ENCODE measurements around the gene ADAMTS12.

Gene ADAMTS12

DNA sequence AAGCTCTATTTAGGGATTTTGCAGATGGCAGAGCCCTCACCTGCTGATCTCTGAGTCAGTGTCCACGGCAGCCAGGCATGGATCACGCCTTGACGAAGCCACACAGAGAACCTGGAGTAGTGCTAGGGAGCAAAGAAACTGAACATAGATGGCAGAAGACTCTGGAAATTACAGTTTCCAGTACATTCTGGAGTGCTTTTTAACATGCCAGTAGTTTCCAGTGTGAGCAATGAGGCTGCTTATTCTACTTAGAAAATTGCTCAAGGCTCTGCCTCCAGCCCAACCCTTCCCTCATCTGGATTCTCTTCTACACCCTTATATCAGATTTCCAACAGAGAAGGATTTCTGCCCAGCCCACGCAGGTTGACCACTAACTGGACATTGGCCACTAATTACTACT, 203.3 kb downstream of the ADAMTS12 start:
- Histone ChIP-seq H3K4me1 (no peaks in the 10 kb centered on the region), H3K27me3 (no peaks in the 10 kb centered on the region), H3K4me3 (no peak overlapping the region), H3K9me3 (peaks cover 0 to 8% (median 0%) of the 10 kb centered on the region in 3 donors), H3K36me3 (no peaks in the 10 kb centered on the region), H3K27ac (no peak overlapping the region)
- TF ChIP-seq, protein P1, sequence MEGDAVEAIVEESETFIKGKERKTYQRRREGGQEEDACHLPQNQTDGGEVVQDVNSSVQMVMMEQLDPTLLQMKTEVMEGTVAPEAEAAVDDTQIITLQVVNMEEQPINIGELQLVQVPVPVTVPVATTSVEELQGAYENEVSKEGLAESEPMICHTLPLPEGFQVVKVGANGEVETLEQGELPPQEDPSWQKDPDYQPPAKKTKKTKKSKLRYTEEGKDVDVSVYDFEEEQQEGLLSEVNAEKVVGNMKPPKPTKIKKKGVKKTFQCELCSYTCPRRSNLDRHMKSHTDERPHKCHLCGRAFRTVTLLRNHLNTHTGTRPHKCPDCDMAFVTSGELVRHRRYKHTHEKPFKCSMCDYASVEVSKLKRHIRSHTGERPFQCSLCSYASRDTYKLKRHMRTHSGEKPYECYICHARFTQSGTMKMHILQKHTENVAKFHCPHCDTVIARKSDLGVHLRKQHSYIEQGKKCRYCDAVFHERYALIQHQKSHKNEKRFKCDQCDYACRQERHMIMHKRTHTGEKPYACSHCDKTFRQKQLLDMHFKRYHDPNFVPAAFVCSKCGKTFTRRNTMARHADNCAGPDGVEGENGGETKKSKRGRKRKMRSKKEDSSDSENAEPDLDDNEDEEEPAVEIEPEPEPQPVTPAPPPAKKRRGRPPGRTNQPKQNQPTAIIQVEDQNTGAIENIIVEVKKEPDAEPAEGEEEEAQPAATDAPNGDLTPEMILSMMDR (IDR thresholded peaks at IDR 0.05) = no peak
- DNase-seq = no peak
- intact Hi-C loops (cut with DNase I; ENCODE audit: low total_unique reads) = no loop called here

DNA sequence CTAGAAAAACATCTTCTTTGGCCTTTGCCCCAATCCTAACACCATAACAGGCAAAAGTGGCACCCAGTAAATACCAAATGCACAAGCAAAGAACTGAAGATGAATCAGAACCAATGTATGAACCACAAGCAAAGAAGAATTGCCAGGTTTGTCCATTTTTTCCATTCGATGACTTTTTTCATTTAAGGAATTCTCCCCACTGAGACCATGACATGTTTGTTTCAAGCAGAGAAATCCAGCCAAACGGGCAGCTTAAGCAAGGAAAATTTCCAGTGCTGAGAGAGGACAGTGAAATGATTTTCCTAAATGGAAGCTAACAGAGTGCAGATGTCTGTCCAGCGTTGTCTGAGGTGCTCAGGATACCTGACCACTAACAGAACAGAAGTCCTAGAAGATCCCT, 203.7 kb downstream of the ADAMTS12 start:
- Histone ChIP-seq H3K9me3 (peaks cover 0 to 5% (median 0%) of the 10 kb centered on the region in 3 donors), H3K36me3 (no peaks in the 10 kb centered on the region), H3K27ac (no peak overlapping the region), H3K4me1 (no peaks in the 10 kb centered on the region), H3K4me3 (no peak overlapping the region), H3K27me3 (no peaks in the 10 kb centered on the region)
- TF ChIP-seq, protein P1 (IDR thresholded peaks at IDR 0.05) = no peak
- DNase-seq = no peak
- intact Hi-C loops (cut with DNase I; ENCODE audit: low total_unique reads) = no loop called here

DNA sequence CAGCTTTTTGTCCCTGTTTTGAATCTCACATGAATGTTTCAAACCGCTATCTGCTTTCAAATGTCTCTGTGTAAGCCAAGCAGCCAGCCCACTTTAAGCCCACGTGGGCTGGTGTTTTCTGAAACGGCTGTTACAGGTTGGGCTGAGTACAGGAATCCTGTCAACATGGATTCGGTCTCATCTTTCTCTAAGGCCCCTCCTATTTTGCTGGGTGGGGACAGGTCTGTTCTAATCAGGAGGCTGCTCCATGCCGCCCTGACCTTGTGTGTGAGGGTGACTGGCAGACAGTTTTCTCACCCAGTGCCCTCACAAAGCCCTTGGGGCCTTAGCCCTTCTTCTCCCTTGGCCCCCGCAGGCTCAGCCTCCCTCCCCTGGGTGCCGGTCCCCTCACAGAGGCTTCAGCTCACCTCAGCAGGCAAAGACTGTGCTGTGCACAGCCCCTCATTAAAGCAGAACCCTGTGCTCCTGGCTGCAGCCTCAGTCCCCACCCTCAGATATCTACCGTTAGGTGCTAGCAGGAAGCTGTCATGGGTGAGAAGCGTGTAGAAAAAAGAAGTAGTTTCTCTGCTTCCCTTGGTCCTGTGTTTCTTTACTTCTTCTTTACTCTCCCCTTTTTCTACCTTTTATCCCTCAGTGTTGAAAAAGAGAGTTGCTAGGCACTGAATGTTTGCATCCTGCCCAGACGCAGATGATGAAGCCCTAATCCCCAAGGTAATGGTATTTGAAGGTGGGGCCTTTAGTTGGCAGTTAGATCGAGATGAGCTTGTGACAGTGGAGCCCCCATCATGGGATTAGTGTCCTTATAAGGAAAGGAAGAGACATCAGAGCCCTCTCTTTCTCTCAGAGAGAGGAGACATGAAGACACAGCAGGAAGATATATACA, 205.7 kb downstream of the ADAMTS12 start:
- Histone ChIP-seq H3K27me3 (no peaks in the 10 kb centered on the region), H3K9me3 (no peaks in the 10 kb centered on the region), H3K4me1 (no peaks in the 10 kb centered on the region), H3K36me3 (no peaks in the 10 kb centered on the region), H3K27ac (no peak overlapping the region), H3K4me3 (no peak overlapping the region)
- intact Hi-C loops (cut with DNase I; ENCODE audit: low total_unique reads) = no loop called here
- TF ChIP-seq, protein P1 (IDR thresholded peaks at IDR 0.05) = no peak
- DNase-seq = no peak

DNA sequence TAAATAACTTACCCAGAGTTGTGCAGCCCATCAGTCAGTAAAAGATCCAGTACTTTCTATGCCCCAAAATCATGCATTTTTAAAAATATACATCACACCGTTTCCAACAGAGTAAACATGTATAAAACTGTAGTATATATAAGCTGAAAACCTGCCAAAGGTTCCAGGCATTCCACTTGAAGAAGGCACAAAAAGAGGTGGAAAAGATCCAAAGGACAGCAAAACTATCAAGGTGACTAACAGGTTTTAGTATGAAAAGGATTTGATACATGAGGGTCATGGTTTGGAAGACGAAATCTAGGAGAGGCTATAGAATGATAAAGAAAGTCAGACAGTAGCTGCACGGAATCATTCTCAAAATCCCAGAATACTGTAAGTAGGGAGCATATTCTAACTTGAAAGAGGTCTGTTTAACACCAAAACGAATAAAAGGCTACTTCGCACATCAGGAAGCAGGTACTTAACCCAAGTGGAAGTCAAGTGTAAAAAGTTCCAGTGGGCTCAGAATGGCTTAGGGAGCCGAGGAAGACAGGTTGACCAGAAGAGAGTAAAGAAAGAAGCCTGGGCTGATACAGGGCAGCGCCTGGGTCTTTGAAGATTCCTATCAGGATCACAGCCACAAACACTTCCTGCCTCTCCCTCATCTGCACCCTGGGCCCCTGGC, 207.2 kb downstream of the ADAMTS12 start:
- H3K27ac ChIP-seq = no peak overlapping the region
- no peaks in the 10 kb centered on the region for H3K27me3 ChIP-seq
- TF ChIP-seq, protein P1 (IDR thresholded peaks at IDR 0.05) = no peak
- H3K4me1 ChIP-seq = no peaks in the 10 kb centered on the region
- H3K36me3 ChIP-seq = no peaks in the 10 kb centered on the region
- intact Hi-C loops (cut with DNase I; ENCODE audit: low total_unique reads) = no loop called here
- no peak for DNase-seq
- H3K4me3 ChIP-seq = no peak overlapping the region
- no peaks in the 10 kb centered on the region for H3K9me3 ChIP-seq

DNA sequence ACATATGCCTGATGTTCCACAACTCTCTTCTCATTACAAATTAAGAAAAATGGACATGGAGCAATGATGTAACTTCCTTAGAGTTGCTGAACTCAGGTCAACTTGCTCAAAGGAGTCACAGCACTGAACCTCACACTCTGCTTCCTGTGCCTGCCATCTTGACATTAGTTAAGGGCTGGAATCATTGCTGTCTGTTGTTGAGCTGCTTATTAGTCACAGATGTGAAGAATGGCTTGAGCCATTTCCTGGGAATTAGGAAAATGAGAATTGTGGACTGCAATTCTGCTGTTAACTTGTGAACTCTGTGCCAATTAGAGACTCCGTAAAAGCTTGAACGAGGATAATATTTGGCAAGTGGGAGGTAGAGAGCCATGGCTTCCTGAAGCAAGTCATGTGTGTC, 212.0 kb downstream of the ADAMTS12 start:
- Histone ChIP-seq H3K4me3 (no peak overlapping the region), H3K36me3 (no peaks in the 10 kb centered on the region), H3K27ac (no peak overlapping the region), H3K27me3 (no peaks in the 10 kb centered on the region), H3K9me3 (no peaks in the 10 kb centered on the region), H3K4me1 (no peaks in the 10 kb centered on the region)
- DNase-seq = no peak
- intact Hi-C loops (cut with DNase I; ENCODE audit: low total_unique reads) = no loop called here
- TF ChIP-seq, protein P1 (IDR thresholded peaks at IDR 0.05) = no peak

All from tibial artery (tissue), 4 donors.